ENCODE measurements around the gene ABLIM3. TPM values are rescaled to one million over a fixed set of nuclear protein-coding genes. Genes with fewer than 3 reads are reported as not detected.

ABLIM3 gene
- total and polyA plus RNA-seq, 2 of the 8 experiments (the other 6 are each of a cell fraction or from before 2014, with no cell fraction given): 0.36 to 0.56 TPM

GRCh38 chr5:149300441-149300840 lies 159.1 kb downstream of the ABLIM3 start:
- H3K9me3 ChIP-seq (ENCODE audit: insufficient read depth in 2 of 2, low read depth in 1 of 2, low read length in 1 of 2): no peaks in the 10 kb centered on the region
- CTCF ChIA-PET (ENCODE audit: partially characterized antibody): interaction anchor here (0.6 to 4.1 kb wide), 5 partner anchors 15 to 506 kb away, joined by 3 to 25 read pairs (median 5); no protein-coding TSS in a partner anchor

More at GRCh38 chr5:149300441-149300840, 159.1 kb downstream of the ABLIM3 start:
- no peak overlapping the region for H3K27ac ChIP-seq (ENCODE audit: low read depth, low read length)
- no peak overlapping the region for H2BK120ac ChIP-seq (replicated peaks; ENCODE audit: low read depth, low read length)
- no peak overlapping the region for H2AK5ac ChIP-seq (ENCODE audit: low read depth, low read length)
- H3K79me1 ChIP-seq (ENCODE audit: low read depth, low read length): no peaks in the 10 kb centered on the region
- no peak overlapping the region for H2BK15ac ChIP-seq (ENCODE audit: low read length)
- H4K8ac ChIP-seq (ENCODE audit: extremely low read depth, insufficient read depth, low read length): no peak overlapping the region
- no peak overlapping the region for H3K14ac ChIP-seq (ENCODE audit: insufficient read length)
- no peak overlapping the region for H3K23ac ChIP-seq (ENCODE audit: insufficient read length)
- TF ChIP-seq JUND (IDR thresholded peaks at IDR 0.05; ENCODE audit: low read length) (no peak), RAD21 (IDR thresholded peaks at IDR 0.05 in 1 of 2, conservative IDR thresholded peaks at IDR 0.05 in 1 of 2; ENCODE audit: low read depth in 2 of 2, low read length in 2 of 2) (no peak), NANOG (IDR thresholded peaks at IDR 0.05; ENCODE audit: insufficient read depth, low read depth, low read length, poor library complexity, severe bottlenecking) (no peak), TAF1 (IDR thresholded peaks at IDR 0.05; ENCODE audit: low read depth, low read length) (no peak), BACH1 (IDR thresholded peaks at IDR 0.05; ENCODE audit: low read length) (no peak), ATF2 (IDR thresholded peaks at IDR 0.05; ENCODE audit: low read length) (no peak), EGR1 (IDR thresholded peaks at IDR 0.05; ENCODE audit: borderline replicate concordance, low read depth, low read length) (no peak)
- no peak overlapping the region for H2BK12ac ChIP-seq (ENCODE audit: low read depth, low read length)
- H3K4me3 ChIP-seq (ENCODE audit: extremely low read depth in 1 of 4, insufficient read depth in 2 of 4, low read depth in 3 of 4, low read length in 4 of 4): no peak overlapping the region
- POLR2A ChIA-PET (ENCODE audit: partially characterized antibody): no interaction called here
- FAIRE-seq: no peak
- no peak overlapping the region for H3K9ac ChIP-seq (replicated peaks in 1 of 4; ENCODE audit: extremely low read depth in 1 of 4, low read depth in 3 of 4, low read length in 3 of 4)
- no peak overlapping the region for H2AFZ ChIP-seq (ENCODE audit: low read length)
- H2BK5ac ChIP-seq (ENCODE audit: low read depth, low read length): no peak overlapping the region
- H3K27me3 ChIP-seq (replicated peaks in 1 of 4; ENCODE audit: control insufficient read depth in 3 of 4, extremely low read depth in 1 of 4, insufficient read depth in 3 of 4, low read length in 3 of 4): no peaks in the 10 kb centered on the region
- peaks cover 0 to 2% (median 0%) of the 10 kb centered on the region in 4 experiments; a peak in 1 of 7 replicates for H3K4me1 ChIP-seq (replicated peaks in 1 of 4; ENCODE audit: control insufficient read depth in 3 of 4, insufficient read depth in 4 of 4, low read length in 3 of 4)
- H4K91ac ChIP-seq (replicated peaks; ENCODE audit: insufficient read length, low read length): no peak overlapping the region
- WGBS, 2 experiments (ENCODE audit: extremely low coverage in 1 of 2, insufficient coverage in 1 of 2, insufficient read length in 1 of 2, insufficient replicate concordance in 2 of 2, low coverage in 1 of 2, low lambda C conversion rate in 2 of 2, missing lambda C conversion rate in 1 of 2): 93% methylated on average over 6 of the region's 6 CpGs; no CpG with 5 or more reads in 1 of the 2 experiments
- H3K36me3 ChIP-seq (ENCODE audit: control insufficient read depth in 2 of 4, insufficient read depth in 4 of 4, low read length in 3 of 4): no peaks in the 10 kb centered on the region
- no peak overlapping the region for H4K5ac ChIP-seq (ENCODE audit: insufficient read length, low read depth, low read length)
- H3K79me2 ChIP-seq (ENCODE audit: control insufficient read depth in 1 of 2, insufficient read depth in 2 of 2, low read length in 2 of 2): no peaks in the 10 kb centered on the region
- no peak for DNase-seq (ENCODE audit: low read depth in 1 of 2, low spot score in 2 of 2)
- no peak overlapping the region for H2BK20ac ChIP-seq (ENCODE audit: low read length)
- H3K56ac ChIP-seq (replicated peaks; ENCODE audit: insufficient read length, low read depth, low read length): no peak overlapping the region
- H3K23me2 ChIP-seq (ENCODE audit: low read depth, low read length): no peaks in the 10 kb centered on the region; the same call in 1 of the 2 replicates
- no peak overlapping the region for H3K18ac ChIP-seq (ENCODE audit: extremely low read depth, low read length)
- no peak overlapping the region for H3K4ac ChIP-seq (replicated peaks; ENCODE audit: insufficient read length, low read depth, low read length)
- H4K20me1 ChIP-seq (replicated peaks in 1 of 2; ENCODE audit: control insufficient read depth in 1 of 2, insufficient read depth in 2 of 2, low read length in 2 of 2): no peaks in the 10 kb centered on the region
- H3K4me2 ChIP-seq (ENCODE audit: insufficient read depth in 1 of 2, low read depth in 2 of 2, low read length in 2 of 2): no peak overlapping the region
